HL-60 (cell line): Measurements from ENCODE around the gene MPP3.

ENCODE experiments used
- POLR2AphosphoS5 ChIP-seq: IDR thresholded peaks from 2 replicates; pipeline ENCODE4 v1.6.1; 2012; ENCODE audit warnings: low read depth
- TF ChIP-seq, protein P1 (sequence below): IDR thresholded peaks from one replicate; pipeline ENCODE4 v1.5.1; 2011; ENCODE audit warnings: low read length, control low read depth, inconsistent platforms; ENCODE audit not compliant: insufficient read depth

DNA sequence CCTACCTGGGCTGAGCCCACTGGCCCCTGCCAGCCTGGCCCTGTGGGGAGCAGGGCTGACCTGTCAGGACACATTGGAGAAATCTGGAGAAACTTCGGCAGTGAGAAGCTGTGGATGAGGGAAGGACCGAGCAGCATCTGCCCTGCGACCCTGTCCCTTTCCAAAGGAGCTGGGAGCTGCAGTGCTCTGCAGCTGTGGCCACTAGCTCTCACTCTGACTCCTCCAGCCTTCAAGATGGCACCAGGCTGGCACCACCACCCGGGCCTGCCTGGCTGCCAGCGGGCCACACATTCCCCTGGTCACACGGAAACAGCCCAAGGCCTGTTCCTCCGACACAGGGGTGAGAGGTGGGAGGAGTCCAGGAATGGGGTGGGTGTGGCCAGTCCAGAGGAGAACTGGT is 44.1 kb upstream of the MPP3 start:
- no peak for TF ChIP-seq POLR2AphosphoS5
- TF ChIP-seq, protein P1, sequence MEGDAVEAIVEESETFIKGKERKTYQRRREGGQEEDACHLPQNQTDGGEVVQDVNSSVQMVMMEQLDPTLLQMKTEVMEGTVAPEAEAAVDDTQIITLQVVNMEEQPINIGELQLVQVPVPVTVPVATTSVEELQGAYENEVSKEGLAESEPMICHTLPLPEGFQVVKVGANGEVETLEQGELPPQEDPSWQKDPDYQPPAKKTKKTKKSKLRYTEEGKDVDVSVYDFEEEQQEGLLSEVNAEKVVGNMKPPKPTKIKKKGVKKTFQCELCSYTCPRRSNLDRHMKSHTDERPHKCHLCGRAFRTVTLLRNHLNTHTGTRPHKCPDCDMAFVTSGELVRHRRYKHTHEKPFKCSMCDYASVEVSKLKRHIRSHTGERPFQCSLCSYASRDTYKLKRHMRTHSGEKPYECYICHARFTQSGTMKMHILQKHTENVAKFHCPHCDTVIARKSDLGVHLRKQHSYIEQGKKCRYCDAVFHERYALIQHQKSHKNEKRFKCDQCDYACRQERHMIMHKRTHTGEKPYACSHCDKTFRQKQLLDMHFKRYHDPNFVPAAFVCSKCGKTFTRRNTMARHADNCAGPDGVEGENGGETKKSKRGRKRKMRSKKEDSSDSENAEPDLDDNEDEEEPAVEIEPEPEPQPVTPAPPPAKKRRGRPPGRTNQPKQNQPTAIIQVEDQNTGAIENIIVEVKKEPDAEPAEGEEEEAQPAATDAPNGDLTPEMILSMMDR: no peak
